ENCODE measurements around the gene TRPM5.

Gene TRPM5

GRCh38 chr11:2401436-2401984 is 42.8 kb downstream of the TRPM5 start:
- no peak for DNase-seq

GRCh38 chr11:2400762-2401435 is 43.4 kb downstream of the TRPM5 start:
- peak in 1 of 3 experiments; percentile 43 for DNase-seq

- peak; percentile 99 to 100 (median 100) for DNase-seq
Observed at GRCh38 chr11:2400069-2400761, 44.1 kb downstream of the TRPM5 start, which contains the start of gene TSSC4. Gene TSSC4 (plus strand): TSS chr11:2400750. CDS start chr11:2402634, 1,884 bp downstream.

- peak in 1 of 3 experiments; percentile 51 for DNase-seq
Observed at GRCh38 chr11:2399488-2400068, 44.7 kb downstream of the TRPM5 start.

GRCh38 chr11:2398664-2399355 is 45.5 kb downstream of the TRPM5 start:
- DNase-seq, result no peak

- no peak for DNase-seq
Observed at GRCh38 chr11:2397005-2397404, 47.3 kb downstream of the TRPM5 start.

- DNase-seq, result no peak
Observed at GRCh38 chr11:2396471-2396870, 47.8 kb downstream of the TRPM5 start.

GRCh38 chr11:2395856-2396255 is 48.5 kb downstream of the TRPM5 start:
- DNase-seq, result no peak

- DNase-seq, result no peak
Observed at GRCh38 chr11:2395211-2395730, 49.0 kb downstream of the TRPM5 start.

- no peak for DNase-seq
Observed at GRCh38 chr11:2394818-2395105, 49.6 kb downstream of the TRPM5 start.
